WTC11 (cell line): ENCODE data around the gene GLS.

ENCODE experiments used
- CBFB ChIP-seq: sonication (generic); formaldehyde crosslinking; IDR thresholded peaks from 2 replicates; pipeline ENCODE4 v1.8.1; 2022; ENCODE audit warnings: mild to moderate bottlenecking, low read depth, missing genetic modification reagents
- CREB1 ChIP-seq: sonication (generic); formaldehyde crosslinking; IDR thresholded peaks from 2 replicates; pipeline ENCODE4 v1.8.0; 2023; ENCODE audit warnings: mild to moderate bottlenecking, missing genetic modification reagents
- CREM ChIP-seq: sonication (generic); formaldehyde crosslinking; IDR thresholded peaks from 2 replicates; pipeline ENCODE4 v1.8.1; 2022; ENCODE audit warnings: mild to moderate bottlenecking, missing genetic modification reagents, moderate library complexity
- SMAD4 ChIP-seq: sonication (generic); formaldehyde crosslinking; IDR thresholded peaks from 2 replicates; pipeline ENCODE4 v1.8.0; 2022; ENCODE audit warnings: mild to moderate bottlenecking, missing genetic modification reagents
- SP1 ChIP-seq: sonication (generic); formaldehyde crosslinking; conservative IDR thresholded peaks from 2 replicates; pipeline ENCODE4 v1.8.1; 2022; ENCODE audit warnings: missing genetic modification reagents
- ZNF138 ChIP-seq: sonication (generic); formaldehyde crosslinking; conservative IDR thresholded peaks from 2 replicates; pipeline ENCODE4 v1.8.1; 2022; ENCODE audit warnings: mild to moderate bottlenecking, moderate library complexity, missing genetic modification reagents
- ZNF317 ChIP-seq: sonication (generic); formaldehyde crosslinking; IDR thresholded peaks from 2 replicates; pipeline ENCODE4 v1.8.1; 2023; ENCODE audit warnings: low read depth, mild to moderate bottlenecking, moderate library complexity, missing genetic modification reagents, borderline replicate concordance
- TF ChIP-seq, protein P1 (sequence below): sonication (generic); formaldehyde crosslinking; IDR thresholded peaks from 2 replicates; pipeline ENCODE4 v1.8.1; 2022; ENCODE audit warnings: missing genetic modification reagents, borderline replicate concordance
- TF ChIP-seq, protein P2 (sequence below): sonication (generic); formaldehyde crosslinking; IDR thresholded peaks from 2 replicates; pipeline ENCODE4 v1.8.1; 2022; ENCODE audit warnings: low read depth, missing genetic modification reagents, borderline replicate concordance
- TF ChIP-seq, protein P3 (sequence below): fragments of 200-600 bp; IDR thresholded peaks from 2 replicates; pipeline ENCODE4 v1.8.0; 2022; ENCODE audit warnings: antibody characterized with exemption
- TF ChIP-seq, protein P4 (sequence below): sonication (generic); formaldehyde crosslinking; IDR thresholded peaks from 2 replicates; pipeline ENCODE4 v1.8.0; 2022; ENCODE audit warnings: mild to moderate bottlenecking, missing genetic modification reagents
- TF ChIP-seq, protein P5 (sequence below): sonication (generic); formaldehyde crosslinking; IDR thresholded peaks from 2 replicates; pipeline ENCODE4 v1.8.1; 2023; ENCODE audit warnings: mild to moderate bottlenecking, missing genetic modification reagents, moderate library complexity

DNA sequence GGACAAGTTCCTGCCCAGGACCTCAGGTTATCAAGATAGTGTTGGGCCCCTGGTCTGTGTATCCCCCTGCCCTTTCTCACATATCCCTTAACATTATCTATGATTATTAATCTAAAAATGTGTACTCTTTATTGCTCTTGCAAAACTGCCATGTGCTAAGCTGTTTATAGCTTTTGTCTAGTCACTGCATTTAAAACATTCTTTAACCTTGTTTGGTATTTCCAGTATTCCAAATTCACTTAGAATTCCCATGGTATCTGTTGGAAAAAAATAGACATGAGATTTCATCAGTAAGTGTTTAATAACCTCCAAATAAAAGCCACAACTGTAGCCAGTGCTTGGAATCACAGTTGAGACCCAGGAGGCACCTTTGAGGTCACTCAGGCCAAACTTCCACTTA lies 16.2 kb upstream of the GLS start:
- TF ChIP-seq, protein P1, sequence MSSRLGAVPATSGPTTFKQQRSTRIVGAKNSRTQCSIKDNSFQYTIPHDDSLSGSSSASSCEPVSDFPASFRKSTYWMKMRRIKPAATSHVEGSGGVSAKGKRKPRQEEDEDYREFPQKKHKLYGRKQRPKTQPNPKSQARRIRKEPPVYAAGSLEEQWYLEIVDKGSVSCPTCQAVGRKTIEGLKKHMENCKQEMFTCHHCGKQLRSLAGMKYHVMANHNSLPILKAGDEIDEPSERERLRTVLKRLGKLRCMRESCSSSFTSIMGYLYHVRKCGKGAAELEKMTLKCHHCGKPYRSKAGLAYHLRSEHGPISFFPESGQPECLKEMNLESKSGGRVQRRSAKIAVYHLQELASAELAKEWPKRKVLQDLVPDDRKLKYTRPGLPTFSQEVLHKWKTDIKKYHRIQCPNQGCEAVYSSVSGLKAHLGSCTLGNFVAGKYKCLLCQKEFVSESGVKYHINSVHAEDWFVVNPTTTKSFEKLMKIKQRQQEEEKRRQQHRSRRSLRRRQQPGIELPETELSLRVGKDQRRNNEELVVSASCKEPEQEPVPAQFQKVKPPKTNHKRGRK (CRISPR knock-in tag), result no peak
- TF ChIP-seq, protein P2, sequence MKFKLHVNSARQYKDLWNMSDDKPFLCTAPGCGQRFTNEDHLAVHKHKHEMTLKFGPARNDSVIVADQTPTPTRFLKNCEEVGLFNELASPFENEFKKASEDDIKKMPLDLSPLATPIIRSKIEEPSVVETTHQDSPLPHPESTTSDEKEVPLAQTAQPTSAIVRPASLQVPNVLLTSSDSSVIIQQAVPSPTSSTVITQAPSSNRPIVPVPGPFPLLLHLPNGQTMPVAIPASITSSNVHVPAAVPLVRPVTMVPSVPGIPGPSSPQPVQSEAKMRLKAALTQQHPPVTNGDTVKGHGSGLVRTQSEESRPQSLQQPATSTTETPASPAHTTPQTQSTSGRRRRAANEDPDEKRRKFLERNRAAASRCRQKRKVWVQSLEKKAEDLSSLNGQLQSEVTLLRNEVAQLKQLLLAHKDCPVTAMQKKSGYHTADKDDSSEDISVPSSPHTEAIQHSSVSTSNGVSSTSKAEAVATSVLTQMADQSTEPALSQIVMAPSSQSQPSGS (CRISPR knock-in tag), result no peak
- TF ChIP-seq, protein P3, sequence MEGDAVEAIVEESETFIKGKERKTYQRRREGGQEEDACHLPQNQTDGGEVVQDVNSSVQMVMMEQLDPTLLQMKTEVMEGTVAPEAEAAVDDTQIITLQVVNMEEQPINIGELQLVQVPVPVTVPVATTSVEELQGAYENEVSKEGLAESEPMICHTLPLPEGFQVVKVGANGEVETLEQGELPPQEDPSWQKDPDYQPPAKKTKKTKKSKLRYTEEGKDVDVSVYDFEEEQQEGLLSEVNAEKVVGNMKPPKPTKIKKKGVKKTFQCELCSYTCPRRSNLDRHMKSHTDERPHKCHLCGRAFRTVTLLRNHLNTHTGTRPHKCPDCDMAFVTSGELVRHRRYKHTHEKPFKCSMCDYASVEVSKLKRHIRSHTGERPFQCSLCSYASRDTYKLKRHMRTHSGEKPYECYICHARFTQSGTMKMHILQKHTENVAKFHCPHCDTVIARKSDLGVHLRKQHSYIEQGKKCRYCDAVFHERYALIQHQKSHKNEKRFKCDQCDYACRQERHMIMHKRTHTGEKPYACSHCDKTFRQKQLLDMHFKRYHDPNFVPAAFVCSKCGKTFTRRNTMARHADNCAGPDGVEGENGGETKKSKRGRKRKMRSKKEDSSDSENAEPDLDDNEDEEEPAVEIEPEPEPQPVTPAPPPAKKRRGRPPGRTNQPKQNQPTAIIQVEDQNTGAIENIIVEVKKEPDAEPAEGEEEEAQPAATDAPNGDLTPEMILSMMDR, result no peak
- TF ChIP-seq ZNF317 (no peak), ZNF138 (CRISPR knock-in tag) (no peak), CBFB (CRISPR knock-in tag) (no peak), SP1 (CRISPR knock-in tag) (no peak), SMAD4 (CRISPR knock-in tag) (no peak), CREB1 (CRISPR knock-in tag) (no peak), CREM (CRISPR knock-in tag) (no peak)
- TF ChIP-seq, protein P4, sequence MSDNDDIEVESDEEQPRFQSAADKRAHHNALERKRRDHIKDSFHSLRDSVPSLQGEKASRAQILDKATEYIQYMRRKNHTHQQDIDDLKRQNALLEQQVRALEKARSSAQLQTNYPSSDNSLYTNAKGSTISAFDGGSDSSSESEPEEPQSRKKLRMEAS, result no peak
- TF ChIP-seq, protein P5, sequence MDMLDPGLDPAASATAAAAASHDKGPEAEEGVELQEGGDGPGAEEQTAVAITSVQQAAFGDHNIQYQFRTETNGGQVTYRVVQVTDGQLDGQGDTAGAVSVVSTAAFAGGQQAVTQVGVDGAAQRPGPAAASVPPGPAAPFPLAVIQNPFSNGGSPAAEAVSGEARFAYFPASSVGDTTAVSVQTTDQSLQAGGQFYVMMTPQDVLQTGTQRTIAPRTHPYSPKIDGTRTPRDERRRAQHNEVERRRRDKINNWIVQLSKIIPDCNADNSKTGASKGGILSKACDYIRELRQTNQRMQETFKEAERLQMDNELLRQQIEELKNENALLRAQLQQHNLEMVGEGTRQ, result no peak
